C4-2B (cell line): ENCODE measurements around the gene PLXND1.

ENCODE experiments used
- CTCF ChIP-seq: fragments of 450-650 bp; conservative IDR thresholded peaks from 2 replicates; pipeline ENCODE4 v1.5.1; 2017; ENCODE audit warnings: mild to moderate bottlenecking
- ZFX ChIP-seq: fragments of 450-650 bp; IDR thresholded peaks from 2 replicates; pipeline ENCODE4 v1.6.1; 2017

GRCh38 chr3:129618186-129618820 is 11.8 kb upstream of the PLXND1 start:
- TF ChIP-seq CTCF = no peak
- no peak for TF ChIP-seq ZFX
